Activated CD8-positive, alpha-beta T cell treated with anti-CD3 and anti-CD28 coated beads for 36 hours (primary cell): Measurements from ENCODE around the gene LCE3C. TPM values are rescaled to one million over a fixed set of nuclear protein-coding genes. Genes with fewer than 3 reads are reported as not detected.

Experiments
- ATAC-seq: fragments of 200-7000 bp; cut with Tn5 transposase; one replicate; pipeline ENCODE4 v1.10.0; 2021; ENCODE audit warnings: mild to moderate bottlenecking, moderate library complexity
- CTCF ChIA-PET: fragments of 350-600 bp; sonication (Branson Sonifier 250); formaldehyde crosslinking; loops from one replicate; lab custom pipeline; 2021; ENCODE audit warnings: antibody characterized with exemption; lab: Charles Lee
- POLR2A ChIA-PET: fragments of 350-600 bp; sonication (Branson Sonifier 250); formaldehyde crosslinking; loops from one replicate; lab custom pipeline; 2021; ENCODE audit warnings: antibody characterized with exemption; lab: Charles Lee
- DNase-seq: peaks from one replicate; pipeline ENCODE4 v3.0.0-alpha.2; 2020
- H3K27ac Mint-ChIP-seq: one replicate; pipeline ENCODE4 v1.8.0; 2021; ENCODE audit warnings: mild to moderate bottlenecking, mixed read lengths
- H3K27me3 Mint-ChIP-seq: one replicate; pipeline ENCODE4 v1.8.0; 2021; ENCODE audit warnings: mixed read lengths
- H3K36me3 Mint-ChIP-seq: one replicate; pipeline ENCODE4 v1.8.0; 2021; ENCODE audit warnings: low read depth, mixed read lengths
- H3K4me1 Mint-ChIP-seq: one replicate; pipeline ENCODE4 v1.8.0; 2021; ENCODE audit warnings: low read depth, mixed read lengths
- H3K4me3 Mint-ChIP-seq: one replicate; pipeline ENCODE4 v1.8.0; 2021; ENCODE audit warnings: mild to moderate bottlenecking, moderate library complexity, mixed read lengths
- H3K9me3 Mint-ChIP-seq: one replicate; pipeline ENCODE4 v1.8.0; 2021; ENCODE audit warnings: mixed read lengths
- CTCF ChIP-seq: fragments of 200-600 bp; IDR thresholded peaks from one replicate; pipeline ENCODE4 v1.8.0; 2022; ENCODE audit warnings: antibody characterized with exemption, mild to moderate bottlenecking
- intact Hi-C: fragments of 100-400 bp; cut with micrococcal nuclease; formaldehyde crosslinking; loops from one replicate; pipeline ENCODE4 v1.10.0; 2022
- total RNA-seq, 2 experiments: library from RNA; stranded (reverse); gene quantifications; one replicate each; pipeline ENCODE4 v1.2.3, GENCODE V29; 2021

LCE3C gene
- total RNA-seq, 2 experiments from 2014 or later, result not detected

GRCh38 chr1:152640351-152640750 lies 40.3 kb downstream of the LCE3C start:
- TF ChIP-seq CTCF, result no peak
- Mint-ChIP-seq H3K27me3 (peaks cover 7% of the 10 kb centered on the region), H3K36me3 (no peaks in the 10 kb centered on the region), H3K4me3 (no peak overlapping the region), H3K4me1 (no peaks in the 10 kb centered on the region), H3K9me3 (no peaks in the 10 kb centered on the region), H3K27ac (no peak overlapping the region)
- intact Hi-C loops, result no loop called here
- ChIA-PET POLR2A (no interaction called here), CTCF (interaction anchor here (1.2 to 6.0 kb wide), 2 partner anchors 15 to 17 kb away, joined by 3 to 41 read pairs; partner anchors contain the start of gene LCE3A)
- ATAC-seq (no peak), DNase-seq (no peak)

- DNase-seq, result no peak
- no peaks in the 10 kb centered on the region for H3K9me3 Mint-ChIP-seq
- H3K4me3 Mint-ChIP-seq, result no peak overlapping the region
- ChIA-PET POLR2A (interaction anchor here (0.5 kb wide), 1 partner anchor 453 kb away, joined by 4 read pairs; no protein-coding TSS in a partner anchor), CTCF (interaction anchor here (1.3 to 6.0 kb wide), 2 partner anchors 8 to 11 kb away, joined by 3 to 41 read pairs; no protein-coding TSS in a partner anchor)
- no peak for ATAC-seq
- no peak for TF ChIP-seq CTCF
- H3K36me3 Mint-ChIP-seq, result no peaks in the 10 kb centered on the region
- no peaks in the 10 kb centered on the region for H3K4me1 Mint-ChIP-seq
- intact Hi-C loops, result no loop called here
- no peak overlapping the region for H3K27ac Mint-ChIP-seq
- peaks cover 13% of the 10 kb centered on the region for H3K27me3 Mint-ChIP-seq
Observed at GRCh38 chr1:152643945-152644344, 43.9 kb downstream of the LCE3C start.

GRCh38 chr1:152645146-152645545 lies 45.1 kb downstream of the LCE3C start:
- DNase-seq (no peak), ATAC-seq (no peak)
- Mint-ChIP-seq H3K36me3 (no peaks in the 10 kb centered on the region), H3K4me1 (no peaks in the 10 kb centered on the region), H3K9me3 (no peaks in the 10 kb centered on the region), H3K27ac (no peak overlapping the region), H3K27me3 (peaks cover 14% of the 10 kb centered on the region), H3K4me3 (no peak overlapping the region)
- ChIA-PET POLR2A (no interaction called here), CTCF (interaction anchor here (0.8 kb wide), 1 partner anchor 9 kb away, joined by 3 read pairs; no protein-coding TSS in a partner anchor)
- intact Hi-C loops, result no loop called here
- TF ChIP-seq CTCF, result no peak

GRCh38 chr1:152646656-152647055 lies 46.6 kb downstream of the LCE3C start:
- no peak for TF ChIP-seq CTCF
- ChIA-PET POLR2A (no interaction called here), CTCF (no interaction called here)
- Mint-ChIP-seq H3K27ac (no peak overlapping the region), H3K36me3 (no peaks in the 10 kb centered on the region), H3K27me3 (peaks cover 12% of the 10 kb centered on the region), H3K9me3 (no peaks in the 10 kb centered on the region), H3K4me1 (no peaks in the 10 kb centered on the region), H3K4me3 (no peak overlapping the region)
- intact Hi-C loops, result no loop called here
- no peak for ATAC-seq
- DNase-seq, result no peak

Other genes with a start within 250 kb of the LCE3C start
- not detected for gene FLG2, start 240.2 kb upstream of the LCE3C start, total RNA-seq
- gene CRNN, start 186.0 kb upstream of the LCE3C start, total RNA-seq, result not detected
- not detected for gene LCE5A, start 89.4 kb upstream of the LCE3C start, total RNA-seq
- gene CRCT1, start 85.8 kb upstream of the LCE3C start, total RNA-seq, result not detected
- gene LCE3E, start 33.5 kb upstream of the LCE3C start, total RNA-seq, result not detected
- gene LCE3D, start 19.7 kb upstream of the LCE3C start, total RNA-seq, result not detected
- not detected for gene LCE3B, start 13.6 kb downstream of the LCE3C start, total RNA-seq
- not detected for gene LCE3A, start 22.9 kb downstream of the LCE3C start, total RNA-seq
- gene LCE2D, start 63.1 kb downstream of the LCE3C start, total RNA-seq, result not detected
- not detected for gene LCE2C, start 75.0 kb downstream of the LCE3C start, total RNA-seq
- not detected for gene LCE2B, start 85.9 kb downstream of the LCE3C start, total RNA-seq
- gene LCE2A, start 98.1 kb downstream of the LCE3C start, total RNA-seq, result not detected
- gene LCE4A, start 107.9 kb downstream of the LCE3C start, total RNA-seq, result not detected
- gene KPRP, start 157.8 kb downstream of the LCE3C start, total RNA-seq, result not detected
- not detected for gene LCE1F, start 174.9 kb downstream of the LCE3C start, total RNA-seq
- not detected for gene LCE1E, start 186.0 kb downstream of the LCE3C start, total RNA-seq
- gene LCE1D, start 196.5 kb downstream of the LCE3C start, total RNA-seq, result not detected
- gene LCE1C, start 206.4 kb downstream of the LCE3C start, total RNA-seq, result not detected
- not detected for gene LCE1B, start 211.7 kb downstream of the LCE3C start, total RNA-seq
- not detected for gene LCE1A, start 227.2 kb downstream of the LCE3C start, total RNA-seq
- gene LCE6A, start 242.6 kb downstream of the LCE3C start, total RNA-seq, result not detected